Lung (tissue), 12 donors: ENCODE results near the gene RAB11FIP3. TPM values are rescaled to one million over a fixed set of nuclear protein-coding genes. Genes with fewer than 3 reads are reported as not detected.
A peak's percentile ranks its signal among the peaks of the same experiment; 100 is the strongest.

Experiments used
- ATAC-seq: fragments of 200-7000 bp; cut with Tn5 transposase; one replicate; pipeline ENCODE4 v1.9.1; 2020; ENCODE audit warnings: moderate number of reproducible peaks; ENCODE audit not compliant: insufficient read depth, low FRiP score
- DNase-seq, 3 donors: peaks; one replicate each; pipeline ENCODE4 v3.0.0-alpha.2; 2013 to 2017
- H3K27ac ChIP-seq, 2 donors: one replicate each; pipeline ENCODE4 v1.5.1; 2013; ENCODE audit warnings: mild to moderate bottlenecking in 2 of 2, moderate library complexity in 2 of 2, control low read depth in 1 of 2, inconsistent platforms in 1 of 2, low read depth in 1 of 2, low read length in 1 of 2
- H3K27me3 ChIP-seq, 3 donors: one replicate each; pipeline ENCODE4 v1.5.1; 2013; ENCODE audit warnings: low read length in 2 of 3; ENCODE audit not compliant: control insufficient read depth in 3 of 3, insufficient read depth in 3 of 3
- H3K36me3 ChIP-seq, 4 donors: one replicate each; pipeline ENCODE4 v1.5.1; 2013; ENCODE audit warnings: low read length in 4 of 4, mild to moderate bottlenecking in 1 of 4, moderate library complexity in 1 of 4; ENCODE audit not compliant: control insufficient read depth in 4 of 4, insufficient read depth in 4 of 4
- H3K4me1 ChIP-seq, 5 donors: one replicate each; pipeline ENCODE4 v1.5.1; 2013; ENCODE audit warnings: low read length in 5 of 5, mild to moderate bottlenecking in 2 of 5, moderate library complexity in 1 of 5; ENCODE audit not compliant: control insufficient read depth in 5 of 5, insufficient read depth in 5 of 5
- H3K4me3 ChIP-seq: one replicate; pipeline ENCODE4 v1.5.1; 2013; ENCODE audit warnings: mild to moderate bottlenecking, control low read depth, moderate library complexity
- H3K9ac ChIP-seq, 2 donors: one replicate each; pipeline ENCODE4 v1.5.1; 2013; ENCODE audit warnings: low read length in 2 of 2, control low read depth in 1 of 2; ENCODE audit not compliant: insufficient read depth in 1 of 2
- H3K9me3 ChIP-seq, 4 donors: one replicate each; pipeline ENCODE4 v1.5.1; 2013; ENCODE audit warnings: low read length in 3 of 4, mild to moderate bottlenecking in 1 of 4, moderate library complexity in 1 of 4; ENCODE audit not compliant: control insufficient read depth in 4 of 4, insufficient read depth in 3 of 4
- CTCF ChIP-seq: IDR thresholded peaks from 2 replicates; pipeline ENCODE4 v1.5.1; 2012; ENCODE audit warnings: mild to moderate bottlenecking; ENCODE audit errors: control extremely low read depth, extremely low read depth
- WGBS, 2 donors: extraction: QIAGEN DNeasy Blood & Tissue Kit; methylation state at CpG; one replicate each; pipeline ENCODE4 v1.1.7; 2013; 5-methylcytosine and 5-hydroxymethylcytosine counted together
- polyA plus RNA-seq, 2 donors: library from polyadenylated mRNA; stranded (reverse); fragments of 200-250 nt; gene quantifications; one replicate each; pipeline ENCODE4 v1.2.1, GENCODE V29; 2013
- total RNA-seq, 2 donors: library from RNA; depleted of rRNA in 1 of 2; stranded (reverse); fragments of >200 nt in 1 of 2; gene quantifications; one replicate each; pipeline ENCODE4 v1.2.1, GENCODE V29; 2014 to 2021
- donor health status: control.
- donor health status: control.
- donor health status: Bipolar disorder and iron deficiency.
- donor health status: healthy.
- donor health status: DM: yes; HTN: yes; CAD: no.

RAB11FIP3 gene
- total and polyA plus RNA-seq, 4 donors = 20.7 to 38.3 (median 21.5) TPM

DNA sequence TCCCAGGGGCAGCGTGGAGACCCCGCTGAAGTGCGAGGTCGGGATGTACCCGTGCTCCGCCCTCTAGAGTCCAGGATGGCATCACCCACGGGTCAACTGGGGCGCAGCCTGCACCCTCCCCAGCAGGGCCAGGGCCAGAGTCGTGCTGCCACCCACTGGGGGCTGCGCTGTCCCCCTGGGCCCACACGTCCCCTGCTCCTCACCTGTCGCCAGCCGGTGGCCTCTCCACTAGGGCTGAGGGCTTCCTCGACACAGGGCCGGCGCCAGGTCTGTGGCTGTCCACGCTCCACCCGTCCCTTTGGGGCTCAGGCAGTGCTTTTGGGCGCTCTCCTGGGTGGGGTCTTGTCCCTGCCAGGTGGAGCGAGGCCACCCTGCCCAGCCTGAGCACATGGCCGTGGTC lies 123.1 kb downstream of the RAB11FIP3 start:
- Histone ChIP-seq H3K4me1 (no peaks in the 10 kb centered on the region), H3K9ac (no peak overlapping the region), H3K36me3 (peaks cover 0 to 61% (median 6%) of the 10 kb centered on the region in 4 donors), H3K27me3 (no peaks in the 10 kb centered on the region), H3K9me3 (no peaks in the 10 kb centered on the region), H3K4me3 (no peak overlapping the region), H3K27ac (no peak overlapping the region)
- no peak for DNase-seq
- WGBS, 2 donors = 95% methylated on average over 21 of the region's 21 CpGs
- TF ChIP-seq CTCF = no peak
- no peak for ATAC-seq

GRCh38 chr16:549544-550263 lies 124.3 kb downstream of the RAB11FIP3 start:
- Histone ChIP-seq H3K9me3 (no peaks in the 10 kb centered on the region), H3K27ac (no peak overlapping the region), H3K4me1 (no peaks in the 10 kb centered on the region), H3K4me3 (peak overlapping the region; percentile 12), H3K36me3 (peaks cover 0 to 70% (median 6%) of the 10 kb centered on the region in 4 donors), H3K27me3 (no peaks in the 10 kb centered on the region), H3K9ac (no peak overlapping the region)
- ATAC-seq = no peak
- no peak for TF ChIP-seq CTCF
- 95 to 96% methylated on average over 45 to 54 of the region's 54 CpGs for WGBS, 2 donors
- no peak for DNase-seq

DNA sequence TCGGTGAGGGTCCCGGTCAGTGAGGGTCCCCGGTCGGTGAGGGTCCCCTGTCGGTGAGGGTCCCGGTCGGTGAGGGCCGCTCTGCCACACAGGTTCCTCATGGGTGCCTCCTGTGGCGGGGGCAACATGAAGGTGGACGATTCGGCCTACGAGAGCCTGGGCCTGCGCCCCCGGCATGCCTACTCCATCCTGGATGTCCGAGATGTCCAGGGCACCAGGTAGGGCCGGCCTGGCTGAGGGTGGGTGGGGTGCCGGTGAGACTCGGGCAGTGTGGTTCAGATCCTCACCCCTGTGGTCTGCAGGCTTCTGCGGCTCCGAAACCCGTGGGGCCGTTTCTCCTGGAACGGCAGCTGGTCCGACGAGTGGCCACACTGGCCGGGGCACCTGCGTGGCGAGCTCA lies 125.8 kb downstream of the RAB11FIP3 start:
- no peak for TF ChIP-seq CTCF
- no peak overlapping the region for H3K27ac ChIP-seq
- H3K4me3 ChIP-seq = no peak overlapping the region
- peaks cover 0 to 71% (median 6%) of the 10 kb centered on the region in 4 donors for H3K36me3 ChIP-seq
- H3K9me3 ChIP-seq = no peaks in the 10 kb centered on the region
- no peak for DNase-seq
- no peak for ATAC-seq
- no peaks in the 10 kb centered on the region for H3K27me3 ChIP-seq
- H3K9ac ChIP-seq = no peak overlapping the region
- WGBS, 2 donors = 97 to 99% methylated on average over 27 to 28 of the region's 28 CpGs
- no peaks in the 10 kb centered on the region for H3K4me1 ChIP-seq

- no peaks in the 10 kb centered on the region for H3K9me3 ChIP-seq
- H3K9ac ChIP-seq = no peak overlapping the region
- peaks cover 0 to 64% (median 6%) of the 10 kb centered on the region in 4 donors for H3K36me3 ChIP-seq
- no peaks in the 10 kb centered on the region for H3K27me3 ChIP-seq
- DNase-seq (no peak), ATAC-seq (no peak)
- no peak overlapping the region for H3K27ac ChIP-seq
- H3K4me1 ChIP-seq = no peaks in the 10 kb centered on the region
- TF ChIP-seq CTCF = no peak
- H3K4me3 ChIP-seq = no peak overlapping the region
- 96 to 97% methylated on average over 34 to 35 of the region's 35 CpGs for WGBS, 2 donors
Measured at GRCh38 chr16:552171-552570, 126.7 kb downstream of the RAB11FIP3 start.
